ENCODE measurements around the gene UBP1. TPM values are rescaled to one million over a fixed set of nuclear protein-coding genes. Genes with fewer than 3 reads are reported as not detected.
A peak's percentile ranks its signal among the peaks of the same experiment; 100 is the strongest.

Gene UBP1
- total RNA-seq, 1 experiment from 2014 or later, result 69.5 TPM

DNA sequence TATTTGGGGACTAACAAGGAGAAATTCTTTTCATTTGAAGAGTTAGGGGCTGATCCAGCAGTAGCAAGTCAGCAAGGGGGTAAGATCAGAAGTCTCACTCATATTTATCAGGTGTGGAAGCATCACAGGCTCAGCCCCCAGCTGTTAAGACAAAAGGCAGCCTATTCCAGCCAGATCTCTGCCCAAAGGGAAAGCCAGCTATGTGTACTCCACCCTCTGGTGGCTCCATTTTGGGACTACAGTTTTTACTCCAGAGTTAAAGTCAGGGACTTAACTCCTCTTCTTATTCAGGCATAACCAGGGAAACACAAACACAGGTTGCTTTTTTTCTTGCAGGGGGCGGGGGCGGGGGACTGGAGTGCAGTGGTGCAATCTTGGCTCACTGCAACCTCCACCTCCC lies 19.2 kb downstream of the UBP1 start:
- CTCF ChIA-PET, result no interaction called here
- BruUV-seq (replicated peaks), result no TSS peak
- no peak overlapping the region for H3K4me2 ChIP-seq (ENCODE audit: low read length)
- no peak overlapping the region for H3K9ac ChIP-seq (ENCODE audit: low read length)
- H3K36me3 ChIP-seq (ENCODE audit: control insufficient read depth in 1 of 2, insufficient read depth in 2 of 2, low read length in 2 of 2), result peaks cover 10 to 35% of the 10 kb centered on the region in 2 experiments; a peak in 2 of 4 replicates
- DNase-seq (ENCODE audit: low read depth, low spot score), result no peak
- POLR2A ChIA-PET, result no interaction called here
- H4K20me1 ChIP-seq (ENCODE audit: insufficient read depth), result peaks cover 14% of the 10 kb centered on the region; the same call in 1 of the 2 replicates
- no peaks in the 10 kb centered on the region for H3K9me2 ChIP-seq (ENCODE audit: insufficient read depth)
- intact Hi-C loops (cut with micrococcal nuclease), result no loop called here
- H3K4me3 ChIP-seq (replicated peaks in 1 of 2; ENCODE audit: low read depth in 1 of 2, low read length in 2 of 2), result no peak overlapping the region
- peak; percentile 60; the same call in 1 of the 2 replicates for ATAC-seq
- H2AFZ ChIP-seq (ENCODE audit: low read depth, low read length, poor library complexity, severe bottlenecking), result no peak overlapping the region
- RAD21 ChIA-PET (ENCODE audit: low non-redundant PET in 1 of 2, low total read pairs in 2 of 2, uncharacterized antibody in 2 of 2, unreplicated experiment in 2 of 2), result no interaction called here
- H3K27me3 ChIP-seq (ENCODE audit: insufficient read depth, low read length), result no peaks in the 10 kb centered on the region
- peaks cover 0 to 4% of the 10 kb centered on the region in 2 experiments; a peak in 2 of 4 replicates for H3K4me1 ChIP-seq (ENCODE audit: control insufficient read depth in 1 of 2, insufficient read depth in 2 of 2, low read length in 2 of 2)
- TF ChIP-seq, protein P1, sequence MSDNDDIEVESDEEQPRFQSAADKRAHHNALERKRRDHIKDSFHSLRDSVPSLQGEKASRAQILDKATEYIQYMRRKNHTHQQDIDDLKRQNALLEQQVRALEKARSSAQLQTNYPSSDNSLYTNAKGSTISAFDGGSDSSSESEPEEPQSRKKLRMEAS (IDR thresholded peaks at IDR 0.05), result no peak
- TF ChIP-seq, protein P2, sequence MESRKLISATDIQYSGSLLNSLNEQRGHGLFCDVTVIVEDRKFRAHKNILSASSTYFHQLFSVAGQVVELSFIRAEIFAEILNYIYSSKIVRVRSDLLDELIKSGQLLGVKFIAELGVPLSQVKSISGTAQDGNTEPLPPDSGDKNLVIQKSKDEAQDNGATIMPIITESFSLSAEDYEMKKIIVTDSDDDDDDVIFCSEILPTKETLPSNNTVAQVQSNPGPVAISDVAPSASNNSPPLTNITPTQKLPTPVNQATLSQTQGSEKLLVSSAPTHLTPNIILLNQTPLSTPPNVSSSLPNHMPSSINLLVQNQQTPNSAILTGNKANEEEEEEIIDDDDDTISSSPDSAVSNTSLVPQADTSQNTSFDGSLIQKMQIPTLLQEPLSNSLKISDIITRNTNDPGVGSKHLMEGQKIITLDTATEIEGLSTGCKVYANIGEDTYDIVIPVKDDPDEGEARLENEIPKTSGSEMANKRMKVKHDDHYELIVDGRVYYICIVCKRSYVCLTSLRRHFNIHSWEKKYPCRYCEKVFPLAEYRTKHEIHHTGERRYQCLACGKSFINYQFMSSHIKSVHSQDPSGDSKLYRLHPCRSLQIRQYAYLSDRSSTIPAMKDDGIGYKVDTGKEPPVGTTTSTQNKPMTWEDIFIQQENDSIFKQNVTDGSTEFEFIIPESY (IDR thresholded peaks at IDR 0.05; ENCODE audit: extremely low read depth, insufficient replicate concordance, low read length), result no peak
- TF ChIP-seq EGR1 (IDR thresholded peaks at IDR 0.05; ENCODE audit: low read depth), result no peak
- peak; percentile 10; the same call in 1 of the 2 replicates for TF ChIP-seq RAD21 (IDR thresholded peaks at IDR 0.05; ENCODE audit: low read depth)
- TF ChIP-seq TCF7L2 (IDR thresholded peaks at IDR 0.05; ENCODE audit: borderline replicate concordance, extremely low read depth, insufficient read depth, insufficient read length), result no peak
- no peak for TF ChIP-seq SIN3A (IDR thresholded peaks at IDR 0.05; ENCODE audit: low read depth)
- no peak for TF ChIP-seq POLR2AphosphoS5 (IDR thresholded peaks at IDR 0.05; ENCODE audit: low read depth, low read length)
- TF ChIP-seq, protein P3, sequence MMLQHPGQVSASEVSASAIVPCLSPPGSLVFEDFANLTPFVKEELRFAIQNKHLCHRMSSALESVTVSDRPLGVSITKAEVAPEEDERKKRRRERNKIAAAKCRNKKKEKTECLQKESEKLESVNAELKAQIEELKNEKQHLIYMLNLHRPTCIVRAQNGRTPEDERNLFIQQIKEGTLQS (IDR thresholded peaks at IDR 0.05), result no peak
- TF ChIP-seq JUND (IDR thresholded peaks at IDR 0.05), result no peak
- no peak for TF ChIP-seq POLR2A (IDR thresholded peaks at IDR 0.05; ENCODE audit: borderline replicate concordance, extremely low read depth, insufficient read depth, insufficient read length)
- TF ChIP-seq, protein P4, sequence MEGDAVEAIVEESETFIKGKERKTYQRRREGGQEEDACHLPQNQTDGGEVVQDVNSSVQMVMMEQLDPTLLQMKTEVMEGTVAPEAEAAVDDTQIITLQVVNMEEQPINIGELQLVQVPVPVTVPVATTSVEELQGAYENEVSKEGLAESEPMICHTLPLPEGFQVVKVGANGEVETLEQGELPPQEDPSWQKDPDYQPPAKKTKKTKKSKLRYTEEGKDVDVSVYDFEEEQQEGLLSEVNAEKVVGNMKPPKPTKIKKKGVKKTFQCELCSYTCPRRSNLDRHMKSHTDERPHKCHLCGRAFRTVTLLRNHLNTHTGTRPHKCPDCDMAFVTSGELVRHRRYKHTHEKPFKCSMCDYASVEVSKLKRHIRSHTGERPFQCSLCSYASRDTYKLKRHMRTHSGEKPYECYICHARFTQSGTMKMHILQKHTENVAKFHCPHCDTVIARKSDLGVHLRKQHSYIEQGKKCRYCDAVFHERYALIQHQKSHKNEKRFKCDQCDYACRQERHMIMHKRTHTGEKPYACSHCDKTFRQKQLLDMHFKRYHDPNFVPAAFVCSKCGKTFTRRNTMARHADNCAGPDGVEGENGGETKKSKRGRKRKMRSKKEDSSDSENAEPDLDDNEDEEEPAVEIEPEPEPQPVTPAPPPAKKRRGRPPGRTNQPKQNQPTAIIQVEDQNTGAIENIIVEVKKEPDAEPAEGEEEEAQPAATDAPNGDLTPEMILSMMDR (IDR thresholded peaks at IDR 0.05 in 2 of 3, conservative IDR thresholded peaks at IDR 0.05 in 1 of 3; ENCODE audit: borderline replicate concordance in 1 of 3, insufficient read depth in 1 of 3, low read depth in 2 of 3, low read length in 2 of 3), result 0 out of 6 replicates have a peak, but pooled peaks of 1 of the 3 experiments have one; percentile 10
- no peak for TF ChIP-seq ZNF274 (IDR thresholded peaks at IDR 0.05; ENCODE audit: low read depth, low read length)
- TF ChIP-seq SP1 (IDR thresholded peaks at IDR 0.05; ENCODE audit: low read depth), result no peak
- no peak for TF ChIP-seq YY1 (IDR thresholded peaks at IDR 0.05; ENCODE audit: extremely low read depth, insufficient replicate concordance, low read depth, low read length)
- no peak for TF ChIP-seq FOSL1 (IDR thresholded peaks at IDR 0.05; ENCODE audit: low read depth)
- no peak for TF ChIP-seq ELF1 (IDR thresholded peaks at IDR 0.05; ENCODE audit: borderline replicate concordance, low read depth)
- H3K79me2 ChIP-seq (ENCODE audit: insufficient read depth, low read length), result peaks cover 90% of the 10 kb centered on the region
- H3K27ac ChIP-seq (ENCODE audit: low read depth, low read length), result no peak overlapping the region
- H3K9me3 ChIP-seq (ENCODE audit: control insufficient read depth in 1 of 2, insufficient read depth in 1 of 2, low read depth in 1 of 2, low read length in 2 of 2), result no peaks in the 10 kb centered on the region
